HG03196 (cell line): ENCODE results near the gene ETFB.

Experiments
- ATAC-seq: cut with Tn5 transposase; IDR thresholded peaks from one replicate; pipeline ENCODE4 v1.9.1; 2021; ENCODE audit not compliant: unreplicated experiment

ETFB gene

GRCh38 chr19:51352783-51353360 lies 13.3 kb downstream of the ETFB start:
- ATAC-seq, result no peak

DNA sequence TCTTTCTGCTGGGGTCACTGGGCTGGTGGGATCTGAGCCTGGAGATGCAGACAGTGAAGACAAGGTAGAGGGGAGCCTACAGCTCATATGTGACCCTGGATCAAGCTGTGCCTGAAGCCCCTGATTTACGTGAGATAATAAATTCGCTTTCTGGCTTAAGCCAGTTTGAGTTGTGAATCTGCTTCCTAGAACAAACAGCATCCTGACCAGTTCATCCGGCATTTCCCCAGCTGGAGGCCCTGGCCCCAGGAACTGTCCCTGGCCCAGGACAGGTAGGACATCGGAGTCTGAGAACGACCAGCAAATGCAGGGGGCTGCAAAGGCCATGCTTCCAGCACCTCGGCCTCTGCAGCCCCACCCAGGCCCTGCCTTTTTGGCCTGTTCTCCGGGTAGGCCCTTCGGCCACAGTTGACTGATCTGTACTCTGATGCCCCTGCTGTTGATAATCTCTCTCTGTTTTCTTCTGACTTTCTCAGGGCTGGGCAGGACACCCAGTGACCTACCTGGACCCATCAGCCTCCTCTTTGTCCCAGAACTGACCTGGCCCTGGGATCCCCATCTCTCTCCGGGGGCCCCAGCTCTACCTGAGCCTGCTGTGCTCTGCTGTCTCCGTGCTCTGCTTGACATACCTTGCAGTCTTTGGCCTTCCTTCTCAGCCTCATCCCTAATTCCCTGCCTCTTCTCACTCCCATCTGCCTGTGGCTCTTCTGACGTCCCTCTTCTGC lies 14.8 kb downstream of the ETFB start:
- no peak for ATAC-seq

GRCh38 chr19:51347209-51347928 lies 18.8 kb downstream of the ETFB start:
- no peak for ATAC-seq

GRCh38 chr19:51346742-51347141 lies 19.4 kb downstream of the ETFB start:
- no peak for ATAC-seq

- no peak for ATAC-seq
Observed at GRCh38 chr19:51345076-51345620, 21.0 kb downstream of the ETFB start.

DNA sequence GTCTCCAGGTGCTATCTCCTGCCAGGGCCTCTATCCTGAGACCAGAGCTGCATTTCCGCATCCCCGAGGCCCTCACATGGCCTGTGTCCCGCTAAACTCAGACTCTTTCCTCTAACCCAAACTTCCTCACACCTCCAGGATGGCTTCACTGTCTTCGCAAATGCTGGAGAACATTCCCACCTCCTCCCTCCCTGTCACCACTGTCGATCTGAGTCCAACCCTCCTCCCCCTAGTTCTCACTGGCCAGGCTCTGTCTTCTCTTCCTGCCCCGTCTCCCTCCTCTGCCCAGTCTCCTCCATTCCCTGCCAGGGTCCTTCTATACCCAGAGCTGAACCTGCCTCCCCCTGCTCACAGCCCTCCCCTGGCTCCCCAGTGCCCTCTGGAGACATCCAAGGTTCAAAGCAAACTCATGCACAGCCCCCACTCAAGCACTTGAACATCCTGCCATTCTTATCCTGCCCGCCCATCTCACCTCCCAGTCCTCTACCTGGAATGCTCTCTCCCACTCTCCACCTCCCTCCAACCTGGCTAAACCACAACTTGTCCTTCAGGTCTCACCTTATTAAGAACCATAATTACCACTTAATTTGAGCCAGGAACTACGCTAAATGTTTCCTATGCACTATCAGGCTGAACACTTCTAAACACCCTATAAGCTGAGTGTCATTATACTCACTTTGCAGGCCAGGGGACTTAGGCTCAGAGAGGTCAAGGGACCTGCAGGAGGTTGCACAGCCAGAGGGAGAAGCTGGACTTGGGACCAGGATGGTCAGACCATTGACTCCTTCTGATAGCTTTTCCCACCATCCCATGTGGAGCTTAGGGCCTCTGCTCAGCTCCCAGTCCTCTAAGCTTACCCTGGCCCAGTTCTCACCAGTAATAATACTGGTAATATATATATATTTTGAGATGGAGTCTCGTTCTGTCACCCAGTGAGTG lies 23.3 kb downstream of the ETFB start:
- ATAC-seq, result no peak

DNA sequence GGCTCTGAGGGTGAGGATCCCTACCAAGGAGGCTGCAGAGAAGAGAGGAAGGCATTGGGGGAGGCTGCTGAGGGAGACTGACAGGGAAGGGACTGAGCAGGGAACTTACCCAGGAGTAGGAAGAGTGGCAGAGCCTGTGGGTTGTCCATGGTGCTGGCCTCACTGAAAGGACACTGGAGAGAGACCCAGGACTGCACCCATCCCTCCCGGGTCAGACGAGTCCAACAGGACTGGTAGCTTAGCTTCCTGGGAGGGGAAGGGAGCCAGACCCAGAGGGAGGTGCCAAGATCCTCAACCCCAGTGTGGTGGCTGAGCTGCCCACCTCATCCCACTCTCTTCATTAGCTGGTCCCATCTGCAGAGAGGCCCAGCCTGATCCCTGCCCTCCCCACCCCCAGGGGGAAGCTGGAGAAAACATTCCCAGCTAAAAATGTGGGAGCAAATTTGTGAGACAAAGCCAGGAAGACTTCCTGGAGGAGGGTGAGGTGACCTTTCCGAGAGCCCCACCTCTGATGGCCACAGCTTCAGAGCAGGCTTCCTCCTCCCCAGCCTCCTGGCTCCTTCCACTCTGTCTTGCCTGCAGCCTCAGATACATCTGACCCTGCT lies 24.1 kb downstream of the ETFB start, which contains the start of gene VSIG10L:
VSIG10L (minus strand) TSS at position 164 of the 605 bp plus-strand sequence; CDS start at position 149, 15 bp downstream.
- ATAC-seq, result no peak

- no peak for ATAC-seq
Observed at GRCh38 chr19:51341066-51341465, 25.1 kb downstream of the ETFB start.

- peak; percentile 43 for ATAC-seq
Observed at GRCh38 chr19:51339687-51340656, 26.2 kb downstream of the ETFB start.

GRCh38 chr19:51339313-51339686 lies 26.9 kb downstream of the ETFB start:
- ATAC-seq, result no peak

- ATAC-seq, result peak; percentile 64
Observed at GRCh38 chr19:51338563-51339312, 27.4 kb downstream of the ETFB start.

DNA sequence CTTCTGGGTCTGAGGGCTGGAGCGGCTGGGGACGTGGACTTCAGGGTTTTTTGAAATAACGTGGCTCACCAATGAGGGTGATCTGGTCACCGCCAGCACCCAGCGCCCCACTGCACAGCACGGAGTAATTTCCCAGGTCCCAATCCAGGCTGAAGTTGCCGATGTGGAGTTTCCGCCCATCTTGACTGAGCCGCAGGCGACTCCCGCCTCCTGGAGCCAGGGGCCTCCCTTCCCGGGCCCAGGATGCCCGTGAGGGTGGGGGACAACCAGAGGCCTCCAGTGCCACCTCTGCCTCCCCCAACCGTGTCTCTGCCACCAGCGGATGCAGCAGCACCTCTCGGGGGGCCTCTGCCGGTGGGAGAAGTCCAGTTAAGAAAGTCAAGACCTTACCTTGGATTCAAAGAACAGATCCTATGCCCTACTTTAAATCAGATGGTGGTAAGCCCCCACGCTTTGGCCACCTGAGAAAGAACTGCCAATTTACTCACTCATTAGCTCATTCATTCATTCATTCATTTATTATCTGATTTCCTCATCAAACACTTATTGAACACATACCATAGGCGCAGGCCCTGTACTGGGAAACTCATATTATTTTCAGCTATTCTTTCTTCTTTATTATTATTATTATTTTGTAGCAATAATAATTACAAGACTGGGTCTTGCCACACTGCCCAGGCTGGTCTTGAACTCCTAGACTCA lies 28.2 kb downstream of the ETFB start:
- ATAC-seq, result no peak

DNA sequence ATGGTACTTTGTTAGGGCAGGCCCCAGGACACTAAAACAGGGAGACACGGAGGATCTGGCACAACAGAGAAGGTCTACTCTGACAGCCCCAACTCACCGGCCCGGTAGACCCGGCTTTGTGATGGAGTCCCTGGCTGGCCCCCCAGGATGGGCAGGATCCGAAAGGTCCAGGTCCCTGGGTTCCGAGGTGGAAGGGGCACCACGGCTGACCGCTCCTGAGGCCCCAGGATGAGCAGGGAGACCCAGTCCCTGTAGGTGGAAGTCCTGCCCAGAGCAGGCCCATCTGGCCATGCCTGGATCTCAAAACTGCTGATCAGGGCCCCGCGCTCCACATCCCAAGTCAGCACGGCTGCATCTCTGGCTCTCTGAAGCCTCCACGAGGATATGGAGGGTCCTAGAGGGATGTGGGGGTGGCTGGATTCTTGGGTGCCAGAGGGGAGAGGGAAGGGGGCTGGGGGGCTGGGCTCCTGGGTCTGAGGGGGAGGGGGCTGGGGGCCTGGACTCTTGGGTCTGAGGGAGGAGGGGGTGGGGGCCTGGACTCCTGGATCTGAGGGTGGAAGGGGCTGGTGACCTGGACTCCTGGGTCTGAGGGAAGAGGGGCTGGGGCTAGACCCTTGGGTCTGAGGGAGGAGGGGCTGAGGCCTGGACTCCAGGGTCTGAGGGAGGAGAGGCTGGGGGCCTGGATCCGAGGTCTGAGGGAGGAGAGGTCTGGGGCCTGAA lies 28.9 kb downstream of the ETFB start:
- no peak for ATAC-seq

DNA sequence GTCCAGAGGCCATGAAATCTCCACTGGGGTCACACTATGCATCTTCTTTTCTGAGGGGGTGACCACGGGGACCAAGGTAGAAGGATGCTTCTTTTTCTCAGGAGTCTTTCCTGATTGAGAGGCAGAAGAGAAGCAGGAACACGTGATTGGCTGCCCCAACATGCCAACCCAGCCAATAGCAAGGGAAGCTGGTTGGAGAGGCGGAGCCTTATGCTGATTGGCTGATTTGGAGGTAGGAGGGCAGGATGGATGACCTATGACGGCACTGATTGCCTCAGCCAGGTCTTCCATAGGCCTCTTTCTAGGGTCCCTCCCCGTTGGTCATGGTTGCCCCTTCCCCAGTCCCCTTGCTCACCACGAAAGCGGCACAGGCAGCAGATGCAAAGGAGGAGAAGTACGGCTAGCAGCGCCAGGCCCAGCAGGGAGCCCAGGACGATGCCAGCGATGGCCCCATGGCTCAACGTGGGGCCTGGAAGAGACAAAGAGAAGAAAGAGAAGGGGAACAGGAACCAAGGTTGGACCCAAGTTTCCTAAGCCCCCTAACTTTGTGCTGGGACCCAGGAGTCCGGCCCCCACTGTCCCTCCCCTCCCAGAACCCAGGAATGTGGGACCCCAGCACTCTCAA lies 32.2 kb downstream of the ETFB start:
- no peak for ATAC-seq

DNA sequence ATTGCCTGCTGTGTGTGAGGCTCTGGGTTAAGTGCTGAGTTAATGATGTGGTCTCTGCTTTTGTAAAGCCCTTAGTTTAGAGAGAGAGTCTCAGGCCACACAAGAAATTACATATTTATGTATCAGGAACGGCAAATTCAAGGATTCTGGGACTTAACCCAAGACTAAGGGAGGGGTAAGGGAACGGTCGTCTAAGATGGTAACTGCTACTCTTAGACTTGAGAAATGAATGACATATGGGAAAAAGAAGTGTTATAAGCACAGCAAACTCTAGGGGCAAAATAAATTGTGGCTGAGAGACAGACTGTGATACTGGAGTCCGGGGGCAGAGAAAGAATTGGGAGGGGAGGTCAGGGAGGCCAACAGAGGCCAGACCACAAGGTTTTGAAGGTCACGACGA lies 34.5 kb downstream of the ETFB start:
- ATAC-seq, result no peak

GRCh38 chr19:51331193-51331592 lies 35.0 kb downstream of the ETFB start:
- ATAC-seq, result no peak

GRCh38 chr19:51330366-51330765 lies 35.8 kb downstream of the ETFB start:
- no peak for ATAC-seq
